Spleen (tissue), 7 donors: ENCODE results near the gene DDI2.

Experiments
- CTCF ChIP-seq, 11 experiments: fragments of 200-600 bp in 7 of 11; fragments of 450-650 bp in 4 of 11; sonication (generic) in 4 of 11; IDR thresholded peaks in 8 of 11; conservative IDR thresholded peaks in 3 of 11; 1 replicate in 7 of 11; 2 replicates in 4 of 11; pipeline versions ENCODE4 v1.4.0 to v1.8.0; 2016 to 2021; ENCODE audit warnings: antibody characterized with exemption in 11 of 11, inconsistent platforms in 4 of 11, mild to moderate bottlenecking in 1 of 11
- POLR2AphosphoS5 ChIP-seq, 3 donors: sonication (generic); formaldehyde crosslinking; IDR thresholded peaks; one replicate each; pipeline ENCODE4 v1.5.1; 2017; ENCODE audit warnings: antibody characterized with exemption in 3 of 3
- donor health status: DM: no; HTN: no; CAD: no; lungs with moderate emphysema.
- donor health status: DM: no; HTN: no; CAD: no.
- donor health status: DM: no; HTN: no; CAD: no.

GRCh38 chr1:15712168-15712567 lies 94.9 kb downstream of the DDI2 start:
- no peak for TF ChIP-seq CTCF (IDR thresholded peaks at IDR 0.05 in 8 of 11, conservative IDR thresholded peaks at IDR 0.05 in 3 of 11)
- TF ChIP-seq POLR2AphosphoS5 (IDR thresholded peaks at IDR 0.05), result no peak
